Effector CD4-positive, alpha-beta T cell (primary cell): Measurements from ENCODE around the gene MYO3B.
"Not testable (repeated sequence)": the region's sequence is repeated elsewhere in the genome, so short reads cannot be mapped to it uniquely, and the experiment has no call there.

Experiments
- DNase-seq: peaks from one replicate; pipeline ENCODE4 v3.0.0-alpha.2; 2020

The MYO3B gene

GRCh38 chr2:170517538-170517937, 339.6 kb downstream of the MYO3B start:
- DNase-seq = no peak

- DNase-seq = no peak
These were observed 341.0 kb downstream of the MYO3B start for GRCh38 chr2:170518911-170519310.

- no peak for DNase-seq
These were observed 343.4 kb downstream of the MYO3B start for GRCh38 chr2:170521299-170521698.

- no peak for DNase-seq
These were observed 345.6 kb downstream of the MYO3B start for GRCh38 chr2:170523506-170523905.

- DNase-seq = no peak
These were observed 347.1 kb downstream of the MYO3B start for GRCh38 chr2:170524828-170525565.

GRCh38 chr2:170525566-170525900, 347.6 kb downstream of the MYO3B start:
- DNase-seq = no peak

GRCh38 chr2:170530284-170530745, 352.4 kb downstream of the MYO3B start:
- no peak for DNase-seq

GRCh38 chr2:170530803-170531564, 353.0 kb downstream of the MYO3B start:
- no peak for DNase-seq

GRCh38 chr2:170531876-170532275, 353.9 kb downstream of the MYO3B start:
- no peak for DNase-seq

- no peak for DNase-seq
These were observed 355.2 kb downstream of the MYO3B start for GRCh38 chr2:170533156-170533555.

GRCh38 chr2:170535552-170535951, 357.6 kb downstream of the MYO3B start:
- no peak for DNase-seq

- no peak for DNase-seq
These were observed 366.9 kb downstream of the MYO3B start for GRCh38 chr2:170544817-170545216.

- DNase-seq = no peak
These were observed 370.4 kb downstream of the MYO3B start for GRCh38 chr2:170548304-170548703.

GRCh38 chr2:170550501-170550900, 372.6 kb downstream of the MYO3B start:
- DNase-seq = no peak

- not testable (repeated sequence) for DNase-seq
These were observed 374.0 kb downstream of the MYO3B start for GRCh38 chr2:170551899-170552298.

GRCh38 chr2:170553748-170554147, 375.8 kb downstream of the MYO3B start:
- no peak for DNase-seq

GRCh38 chr2:170554278-170554955, 376.5 kb downstream of the MYO3B start:
- no peak for DNase-seq

- no peak for DNase-seq
These were observed 385.0 kb downstream of the MYO3B start for GRCh38 chr2:170562928-170563327.

- no peak for DNase-seq
These were observed 385.5 kb downstream of the MYO3B start for GRCh38 chr2:170563401-170563800.

GRCh38 chr2:170566138-170566537, 388.2 kb downstream of the MYO3B start:
- DNase-seq = no peak

GRCh38 chr2:170567429-170567828, 389.5 kb downstream of the MYO3B start:
- no peak for DNase-seq

GRCh38 chr2:170568511-170568910, 390.6 kb downstream of the MYO3B start:
- DNase-seq = no peak

- DNase-seq = no peak
These were observed 393.7 kb downstream of the MYO3B start for GRCh38 chr2:170571612-170572011.

- no peak for DNase-seq
These were observed 395.7 kb downstream of the MYO3B start for GRCh38 chr2:170573671-170574070.
